Duodenal mucosa (tissue), 2 donors: ENCODE measurements around the gene MT1H.

Experiments
- H3K27ac ChIP-seq: one replicate; pipeline ENCODE4 v1.7.0; 2013; ENCODE audit warnings: low read depth, low read length
- H3K27me3 ChIP-seq, 2 donors: one replicate each; pipeline ENCODE4 v1.7.0; 2013; ENCODE audit warnings: low read length in 2 of 2, control low read depth in 1 of 2; ENCODE audit not compliant: insufficient read depth in 2 of 2, control insufficient read depth in 1 of 2
- H3K36me3 ChIP-seq, 2 donors: one replicate each; pipeline ENCODE4 v1.7.0; 2013; ENCODE audit warnings: low read length in 2 of 2, control low read depth in 1 of 2; ENCODE audit not compliant: insufficient read depth in 2 of 2, control insufficient read depth in 1 of 2
- H3K4me1 ChIP-seq, 2 donors: one replicate each; pipeline ENCODE4 v1.7.0; 2013; ENCODE audit warnings: low read length in 2 of 2, control low read depth in 1 of 2; ENCODE audit not compliant: insufficient read depth in 2 of 2, control insufficient read depth in 1 of 2
- H3K4me3 ChIP-seq, 2 donors: one replicate each; pipeline ENCODE4 v1.7.0; 2013; ENCODE audit warnings: low read length in 2 of 2, low read depth in 1 of 2
- H3K9ac ChIP-seq, 2 donors: one replicate each; pipeline ENCODE4 v1.7.0; 2013; ENCODE audit warnings: low read length in 2 of 2, low read depth in 1 of 2
- H3K9me3 ChIP-seq, 2 donors: one replicate each; pipeline ENCODE4 v1.7.0; 2013; ENCODE audit warnings: low read length in 2 of 2, control low read depth in 1 of 2; ENCODE audit not compliant: control insufficient read depth in 1 of 2

Gene MT1H

DNA sequence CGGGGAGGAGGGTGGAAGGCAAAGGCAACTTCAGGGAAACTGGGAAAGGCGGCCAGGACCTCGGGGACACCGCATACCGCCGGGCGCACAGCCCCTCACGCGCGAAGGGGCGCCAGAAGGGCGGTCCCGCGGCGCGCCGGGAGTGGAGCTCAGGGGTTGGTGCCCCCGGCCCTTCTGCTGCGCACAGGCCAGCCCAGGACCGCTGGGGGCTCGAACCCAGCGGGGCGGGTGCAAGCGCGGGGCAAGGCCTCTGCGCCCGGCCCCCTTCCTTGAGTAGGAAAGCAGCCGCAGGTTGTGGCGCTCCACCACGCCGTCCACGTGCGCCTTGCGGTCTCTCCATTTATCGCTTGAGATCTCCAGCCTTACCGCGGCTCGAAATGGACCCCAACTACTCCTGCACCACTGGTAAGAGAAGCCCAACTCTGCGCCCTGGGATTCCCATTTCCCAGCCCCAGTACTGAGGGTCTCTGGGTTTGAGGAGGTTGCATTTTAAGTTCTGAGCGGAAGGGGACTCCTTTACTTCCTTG lies 34.1 kb upstream of the MT1H start:
- Histone ChIP-seq H3K9me3 (no peaks in the 10 kb centered on the region), H3K27ac (no peak overlapping the region), H3K27me3 (peaks cover 18 to 19% of the 10 kb centered on the region in 2 donors), H3K4me1 (peaks cover 13 to 39% of the 10 kb centered on the region in 2 donors), H3K36me3 (no peaks in the 10 kb centered on the region), H3K9ac (no peak overlapping the region), H3K4me3 (peak overlapping the region in 1 of 2 donors; percentile 43)

DNA sequence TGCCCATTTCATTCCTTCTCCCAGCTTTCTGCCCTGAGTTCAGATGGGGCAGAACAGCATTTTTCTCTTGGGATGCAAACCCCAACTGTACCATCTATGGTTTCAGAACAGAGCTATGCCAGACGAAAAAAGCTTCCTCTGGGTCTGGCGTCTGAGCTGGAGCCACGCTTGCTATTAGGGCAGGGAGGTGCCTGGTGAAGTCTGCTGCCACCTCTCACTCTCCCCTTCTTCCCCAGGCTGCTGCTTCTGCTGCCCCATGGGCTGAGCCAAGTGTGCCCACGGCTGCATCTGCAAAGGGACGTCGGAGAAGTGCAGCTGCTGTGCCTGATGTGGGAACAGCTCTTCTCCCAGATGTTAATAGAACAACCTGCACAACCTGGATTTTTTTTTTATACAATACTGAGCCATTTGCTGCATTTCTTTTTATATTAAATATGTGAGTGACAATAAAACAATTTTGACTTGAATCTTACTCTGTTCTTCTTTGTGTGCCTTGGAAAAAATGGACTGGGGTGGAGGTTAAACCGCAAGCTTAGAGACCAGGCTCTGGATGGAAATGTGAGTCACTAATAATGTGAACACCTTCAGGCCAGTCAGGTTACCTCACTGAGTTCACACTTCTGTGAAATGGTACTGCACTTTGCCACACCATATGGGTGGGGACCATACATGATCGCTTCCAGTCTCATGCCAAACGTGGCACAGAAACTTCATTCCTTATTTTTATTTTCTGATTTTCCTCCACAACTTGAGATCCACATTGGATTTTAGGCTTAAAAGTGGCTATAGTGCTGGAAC lies 32.8 kb upstream of the MT1H start:
- Histone ChIP-seq H3K4me3 (no peak overlapping the region), H3K36me3 (no peaks in the 10 kb centered on the region), H3K27me3 (peaks cover 18 to 19% of the 10 kb centered on the region in 2 donors), H3K4me1 (peaks cover 13 to 37% of the 10 kb centered on the region in 2 donors), H3K9me3 (no peaks in the 10 kb centered on the region), H3K9ac (no peak overlapping the region), H3K27ac (no peak overlapping the region)

DNA sequence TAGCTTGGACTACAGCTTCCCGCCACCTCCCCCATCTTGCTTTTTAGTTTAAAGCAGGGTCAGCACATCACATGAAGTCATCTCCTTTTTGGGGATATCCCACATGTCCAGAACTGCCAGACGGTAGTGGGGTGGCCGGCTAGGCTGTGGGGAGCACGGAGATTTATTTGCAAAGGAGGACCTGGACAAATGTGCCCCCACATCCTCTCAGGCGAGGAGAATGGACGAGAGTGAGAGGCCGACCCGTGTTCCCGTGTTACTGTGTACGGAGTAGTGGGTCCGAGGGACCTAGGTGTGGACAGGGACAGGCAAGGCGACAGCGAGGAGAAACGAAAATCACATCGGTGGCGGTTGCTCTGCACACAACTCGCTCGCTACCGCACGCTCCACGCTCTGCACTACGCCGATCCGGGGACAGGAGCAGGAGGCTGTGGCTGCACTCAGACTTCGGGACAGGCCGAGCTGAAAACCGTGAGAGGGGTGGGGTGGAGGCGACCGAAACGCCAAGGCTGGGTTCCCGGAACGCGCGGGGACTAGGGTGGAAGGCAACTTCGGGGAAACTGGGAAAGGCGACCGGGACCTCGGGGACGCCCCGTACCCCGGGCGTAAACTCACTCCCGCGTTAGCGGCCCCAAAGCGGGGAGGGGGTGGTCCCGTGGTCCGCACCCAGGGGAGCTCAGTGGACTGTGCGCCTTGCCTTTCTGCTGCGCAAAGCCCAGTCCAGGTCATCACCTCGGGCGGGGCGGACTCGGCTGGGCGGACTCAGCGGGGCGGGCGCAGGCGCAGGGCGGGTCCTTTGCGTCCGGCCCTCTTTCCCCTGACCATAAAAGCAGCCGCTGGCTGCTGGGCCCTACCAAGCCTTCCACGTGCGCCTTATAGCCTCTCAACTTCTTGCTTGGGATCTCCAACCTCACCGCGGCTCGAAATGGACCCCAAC lies 31.5 kb upstream of the MT1H start, which contains the start of gene MT1A:
Gene MT1A, plus strand, starts transcription at position 853 of the 937 bp plus-strand sequence. Its CDS starts 73 bp downstream, at position 926.
- H3K4me1 ChIP-seq, result peaks cover 19 to 36% of the 10 kb centered on the region in 2 donors
- H3K36me3 ChIP-seq, result no peaks in the 10 kb centered on the region
- no peak within 1 kb of the TSS for H3K27ac ChIP-seq
- peak within 1 kb of the TSS; percentile 31 to 75 for H3K4me3 ChIP-seq
- no peaks in the 10 kb centered on the region for H3K9me3 ChIP-seq
- H3K27me3 ChIP-seq, result peaks cover 11 to 19% of the 10 kb centered on the region in 2 donors
- peak within 1 kb of the TSS; percentile 48 to 61 for H3K9ac ChIP-seq

GRCh38 chr16:56639045-56639444 lies 30.6 kb upstream of the MT1H start:
- Histone ChIP-seq H3K9ac (peak overlapping the region; percentile 48 to 61), H3K27me3 (peaks cover 10 to 19% of the 10 kb centered on the region in 2 donors), H3K9me3 (no peaks in the 10 kb centered on the region), H3K36me3 (no peaks in the 10 kb centered on the region), H3K4me3 (peak overlapping the region; percentile 31 to 75), H3K4me1 (peaks cover 25 to 39% of the 10 kb centered on the region in 2 donors), H3K27ac (no peak overlapping the region)

DNA sequence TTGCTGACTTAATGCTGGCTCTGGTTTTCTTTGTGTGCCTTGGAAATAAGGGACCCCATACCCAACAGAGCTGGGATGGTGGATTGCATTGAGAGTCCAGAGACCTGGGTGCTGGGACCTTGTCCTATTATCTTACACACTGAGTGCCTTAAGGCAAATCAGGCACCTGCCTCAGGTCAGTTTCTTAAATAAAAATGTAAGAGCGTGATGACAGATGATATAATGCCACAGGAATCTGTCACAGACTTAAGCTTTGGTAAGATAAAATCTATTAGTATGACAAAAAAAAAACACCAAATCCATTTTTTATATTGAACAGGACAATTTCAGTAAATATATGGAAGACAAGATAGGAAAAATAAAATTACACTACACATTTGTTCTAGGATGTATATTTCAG lies 29.5 kb upstream of the MT1H start:
- H3K27ac ChIP-seq, result no peak overlapping the region
- H3K4me3 ChIP-seq, result no peak overlapping the region
- H3K4me1 ChIP-seq, result peaks cover 27 to 40% of the 10 kb centered on the region in 2 donors
- H3K9ac ChIP-seq, result no peak overlapping the region
- H3K27me3 ChIP-seq, result peaks cover 10 to 19% of the 10 kb centered on the region in 2 donors
- no peaks in the 10 kb centered on the region for H3K9me3 ChIP-seq
- H3K36me3 ChIP-seq, result no peaks in the 10 kb centered on the region

DNA sequence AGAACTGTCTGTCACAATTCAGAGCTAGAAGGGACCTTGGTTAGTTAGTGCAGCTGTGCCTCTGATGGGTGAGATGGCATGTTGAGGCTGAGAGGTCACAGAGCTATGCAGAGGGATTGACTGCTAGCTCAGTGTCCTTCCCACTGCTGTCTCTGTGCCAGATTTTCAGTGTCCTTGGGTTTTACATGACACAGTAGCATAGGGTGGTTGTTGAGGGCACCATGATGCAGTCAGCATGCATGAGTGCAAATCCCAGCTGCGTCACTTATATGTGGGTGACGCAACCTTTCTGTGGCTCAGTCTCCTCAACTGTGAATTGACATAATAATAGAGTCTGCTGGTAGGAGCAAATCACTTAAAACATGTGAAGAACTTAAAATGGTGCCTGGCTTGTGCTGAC lies 28.4 kb upstream of the MT1H start:
- Histone ChIP-seq H3K4me1 (peaks cover 31 to 39% of the 10 kb centered on the region in 2 donors), H3K27me3 (peaks cover 6 to 10% of the 10 kb centered on the region in 2 donors), H3K9me3 (no peaks in the 10 kb centered on the region), H3K4me3 (no peak overlapping the region), H3K36me3 (no peaks in the 10 kb centered on the region), H3K27ac (no peak overlapping the region), H3K9ac (no peak overlapping the region)

- H3K9me3 ChIP-seq, result no peaks in the 10 kb centered on the region
- no peaks in the 10 kb centered on the region for H3K36me3 ChIP-seq
- peak overlapping the region; percentile 52 to 61 for H3K9ac ChIP-seq
- peaks cover 0 to 5% of the 10 kb centered on the region in 2 donors for H3K27me3 ChIP-seq
- peaks cover 40 to 42% of the 10 kb centered on the region in 2 donors for H3K4me1 ChIP-seq
- peak overlapping the region; percentile 59 to 66 for H3K4me3 ChIP-seq
- peak overlapping the region; percentile 86 for H3K27ac ChIP-seq
These were observed 26.4 kb upstream of the MT1H start for GRCh38 chr16:56643080-56643778.

GRCh38 chr16:56643833-56644232 lies 25.8 kb upstream of the MT1H start:
- peak overlapping the region; percentile 20 to 33 for H3K9ac ChIP-seq
- peaks cover 0 to 5% of the 10 kb centered on the region in 2 donors for H3K27me3 ChIP-seq
- no peak overlapping the region for H3K27ac ChIP-seq

DNA sequence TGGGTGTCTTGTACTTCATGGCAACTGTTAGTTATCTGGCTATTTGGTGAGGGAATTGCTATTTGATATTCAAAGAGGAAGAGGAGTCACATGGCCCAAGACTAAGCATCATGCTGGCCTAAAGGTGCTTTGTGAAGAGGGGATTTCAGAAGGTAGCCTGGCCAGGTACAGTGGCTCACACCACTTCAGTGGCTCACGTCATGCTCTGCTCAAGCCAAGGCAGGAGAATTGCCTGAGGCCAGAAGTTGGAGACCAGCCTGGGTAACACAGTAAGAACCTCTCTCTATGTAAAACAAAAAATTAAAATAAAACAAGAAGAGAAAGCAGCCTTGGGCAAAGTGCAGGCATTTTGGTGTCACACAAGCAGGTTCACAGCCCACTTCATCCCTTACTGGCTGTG lies 24.3 kb upstream of the MT1H start:
- Histone ChIP-seq H3K4me3 (no peak overlapping the region), H3K27me3 (peaks cover 0 to 5% of the 10 kb centered on the region in 2 donors), H3K4me1 (peaks cover 35 to 40% of the 10 kb centered on the region in 2 donors), H3K9ac (no peak overlapping the region), H3K9me3 (no peaks in the 10 kb centered on the region), H3K36me3 (no peaks in the 10 kb centered on the region), H3K27ac (no peak overlapping the region)

More at GRCh38 chr16:56643833-56644232, 25.8 kb upstream of the MT1H start:
- no peaks in the 10 kb centered on the region for H3K9me3 ChIP-seq
- H3K36me3 ChIP-seq, result no peaks in the 10 kb centered on the region
- peak overlapping the region; percentile 59 to 66 for H3K4me3 ChIP-seq
- peaks cover 41 to 46% of the 10 kb centered on the region in 2 donors for H3K4me1 ChIP-seq
